ENCODE measurements around the gene CST8.
"Not testable (repeated sequence)": the region's sequence is repeated elsewhere in the genome, so short reads cannot be mapped to it uniquely, and the experiment has no call there.

Gene CST8

GRCh38 chr20:23452776-23453175, 38.1 kb upstream of the CST8 start, which contains the start of gene CST11:
Gene CST11 (minus strand): TSS chr20:23452876. CDS start chr20:23452811, 65 bp downstream.
- no peak within 1 kb of the TSS for H3K27ac ChIP-seq (ENCODE audit: low read length)
- no peaks in the 10 kb centered on the region for H3K9me3 ChIP-seq (ENCODE audit: control insufficient read depth, insufficient read depth, low read length)
- no peaks in the 10 kb centered on the region for H3K36me3 ChIP-seq (ENCODE audit: control insufficient read depth, insufficient read depth, low read length)
- no peaks in the 10 kb centered on the region for H3K4me1 ChIP-seq (ENCODE audit: control insufficient read depth, insufficient read depth, low read length)
- no peak for DNase-seq (ENCODE audit: low read depth, low spot score)
- whole genome bisulfite sequencing (ENCODE audit: insufficient coverage, insufficient read length): no CpG with 5 or more reads among the region's 4 CpGs
- no peak within 1 kb of the TSS for H3K4me3 ChIP-seq (ENCODE audit: low read length)
- H3K27me3 ChIP-seq (ENCODE audit: control insufficient read depth, insufficient read depth, low read length): no peaks in the 10 kb centered on the region

- DNase-seq (ENCODE audit: low read depth, low spot score): no peak
- H3K36me3 ChIP-seq (ENCODE audit: control insufficient read depth, insufficient read depth, low read length): no peaks in the 10 kb centered on the region
- no peaks in the 10 kb centered on the region for H3K9me3 ChIP-seq (ENCODE audit: control insufficient read depth, insufficient read depth, low read length)
- WGBS (ENCODE audit: insufficient coverage, insufficient read length): 100% methylated on average over 2 of the region's 15 CpGs
- H3K27me3 ChIP-seq (ENCODE audit: control insufficient read depth, insufficient read depth, low read length): no peaks in the 10 kb centered on the region
- H3K27ac ChIP-seq (ENCODE audit: low read length): no peak overlapping the region
- no peaks in the 10 kb centered on the region for H3K4me1 ChIP-seq (ENCODE audit: control insufficient read depth, insufficient read depth, low read length)
- H3K4me3 ChIP-seq (ENCODE audit: low read length): no peak overlapping the region
Measured at GRCh38 chr20:23453549-23454543, 37.1 kb upstream of the CST8 start.

- Histone ChIP-seq H3K4me1 (ENCODE audit: control insufficient read depth, insufficient read depth, low read length) (no peaks in the 10 kb centered on the region), H3K36me3 (ENCODE audit: control insufficient read depth, insufficient read depth, low read length) (no peaks in the 10 kb centered on the region), H3K27me3 (ENCODE audit: control insufficient read depth, insufficient read depth, low read length) (no peaks in the 10 kb centered on the region), H3K4me3 (ENCODE audit: low read length) (no peak overlapping the region), H3K9me3 (ENCODE audit: control insufficient read depth, insufficient read depth, low read length) (no peaks in the 10 kb centered on the region), H3K27ac (ENCODE audit: low read length) (no peak overlapping the region)
- no CpG with 5 or more reads among the region's 1 CpG for WGBS (ENCODE audit: insufficient coverage, insufficient read length)
- no peak for DNase-seq (ENCODE audit: low read depth, low spot score)
Measured at GRCh38 chr20:23454816-23455215, 36.1 kb upstream of the CST8 start.

- WGBS (ENCODE audit: insufficient coverage, insufficient read length): no CpG with 5 or more reads among the region's 7 CpGs
- H3K27me3 ChIP-seq (ENCODE audit: control insufficient read depth, insufficient read depth, low read length): no peaks in the 10 kb centered on the region
- H3K4me3 ChIP-seq (ENCODE audit: low read length): no peak overlapping the region
- DNase-seq (ENCODE audit: low read depth, low spot score): no peak
- H3K4me1 ChIP-seq (ENCODE audit: control insufficient read depth, insufficient read depth, low read length): no peaks in the 10 kb centered on the region
- no peaks in the 10 kb centered on the region for H3K36me3 ChIP-seq (ENCODE audit: control insufficient read depth, insufficient read depth, low read length)
- no peak overlapping the region for H3K27ac ChIP-seq (ENCODE audit: low read length)
- H3K9me3 ChIP-seq (ENCODE audit: control insufficient read depth, insufficient read depth, low read length): no peaks in the 10 kb centered on the region
Measured at GRCh38 chr20:23455639-23456038, 35.3 kb upstream of the CST8 start.

- H3K27me3 ChIP-seq (ENCODE audit: control insufficient read depth, insufficient read depth, low read length): no peaks in the 10 kb centered on the region
- H3K9me3 ChIP-seq (ENCODE audit: control insufficient read depth, insufficient read depth, low read length): no peaks in the 10 kb centered on the region
- whole genome bisulfite sequencing (ENCODE audit: insufficient coverage, insufficient read length): no CpG with 5 or more reads among the region's 3 CpGs
- no peak for DNase-seq (ENCODE audit: low read depth, low spot score)
- no peaks in the 10 kb centered on the region for H3K4me1 ChIP-seq (ENCODE audit: control insufficient read depth, insufficient read depth, low read length)
- no peak overlapping the region for H3K4me3 ChIP-seq (ENCODE audit: low read length)
- H3K36me3 ChIP-seq (ENCODE audit: control insufficient read depth, insufficient read depth, low read length): no peaks in the 10 kb centered on the region
- no peak overlapping the region for H3K27ac ChIP-seq (ENCODE audit: low read length)
Measured at GRCh38 chr20:23456409-23456808, 34.5 kb upstream of the CST8 start.

GRCh38 chr20:23456873-23457272, 34.0 kb upstream of the CST8 start:
- no peak for DNase-seq (ENCODE audit: low read depth, low spot score)
- Histone ChIP-seq H3K27ac (ENCODE audit: low read length) (no peak overlapping the region), H3K4me1 (ENCODE audit: control insufficient read depth, insufficient read depth, low read length) (no peaks in the 10 kb centered on the region), H3K27me3 (ENCODE audit: control insufficient read depth, insufficient read depth, low read length) (no peaks in the 10 kb centered on the region), H3K4me3 (ENCODE audit: low read length) (no peak overlapping the region), H3K9me3 (ENCODE audit: control insufficient read depth, insufficient read depth, low read length) (no peaks in the 10 kb centered on the region), H3K36me3 (ENCODE audit: control insufficient read depth, insufficient read depth, low read length) (no peaks in the 10 kb centered on the region)
- WGBS (ENCODE audit: insufficient coverage, insufficient read length): no CpG with 5 or more reads among the region's 7 CpGs

- no peaks in the 10 kb centered on the region for H3K27me3 ChIP-seq (ENCODE audit: control insufficient read depth, insufficient read depth, low read length)
- H3K4me3 ChIP-seq (ENCODE audit: low read length): no peak overlapping the region
Measured at GRCh38 chr20:23459461-23460150, 31.3 kb upstream of the CST8 start.

GRCh38 chr20:23461180-23461579, 29.7 kb upstream of the CST8 start:
- Histone ChIP-seq H3K4me3 (ENCODE audit: low read length) (no peak overlapping the region), H3K9me3 (ENCODE audit: control insufficient read depth, insufficient read depth, low read length) (0 out of 2 replicates have a peak, but pooled peaks cover 1% of the 10 kb centered on the region), H3K4me1 (ENCODE audit: control insufficient read depth, insufficient read depth, low read length) (no peaks in the 10 kb centered on the region), H3K27me3 (ENCODE audit: control insufficient read depth, insufficient read depth, low read length) (no peaks in the 10 kb centered on the region), H3K36me3 (ENCODE audit: control insufficient read depth, insufficient read depth, low read length) (no peaks in the 10 kb centered on the region), H3K27ac (ENCODE audit: low read length) (no peak overlapping the region)
- DNase-seq (ENCODE audit: low read depth, low spot score): no peak
- WGBS (ENCODE audit: insufficient coverage, insufficient read length): no CpG with 5 or more reads among the region's 1 CpG

More at GRCh38 chr20:23459461-23460150, 31.3 kb upstream of the CST8 start:
- Histone ChIP-seq H3K36me3 (ENCODE audit: control insufficient read depth, insufficient read depth, low read length) (no peaks in the 10 kb centered on the region), H3K27ac (ENCODE audit: low read length) (no peak overlapping the region), H3K4me1 (ENCODE audit: control insufficient read depth, insufficient read depth, low read length) (no peaks in the 10 kb centered on the region), H3K9me3 (ENCODE audit: control insufficient read depth, insufficient read depth, low read length) (no peaks in the 10 kb centered on the region)
- no peak for DNase-seq (ENCODE audit: low read depth, low spot score)
- WGBS (ENCODE audit: insufficient coverage, insufficient read length): no CpG with 5 or more reads among the region's 3 CpGs

GRCh38 chr20:23466961-23467360, 24.0 kb upstream of the CST8 start:
- no CpG with 5 or more reads among the region's 3 CpGs for WGBS (ENCODE audit: insufficient coverage, insufficient read length)
- not testable (repeated sequence) for H3K9me3 ChIP-seq (ENCODE audit: control insufficient read depth, insufficient read depth, low read length)

GRCh38 chr20:23472306-23472705, 18.6 kb upstream of the CST8 start:
- not testable (repeated sequence) for H3K4me3 ChIP-seq (ENCODE audit: low read length); H3K27me3 ChIP-seq (ENCODE audit: control insufficient read depth, insufficient read depth, low read length); DNase-seq (ENCODE audit: low read depth, low spot score); H3K27ac ChIP-seq (ENCODE audit: low read length); H3K4me1 ChIP-seq (ENCODE audit: control insufficient read depth, insufficient read depth, low read length); H3K9me3 ChIP-seq (ENCODE audit: control insufficient read depth, insufficient read depth, low read length); H3K36me3 ChIP-seq (ENCODE audit: control insufficient read depth, insufficient read depth, low read length)
- WGBS (ENCODE audit: insufficient coverage, insufficient read length): no CpG with 5 or more reads among the region's 5 CpGs

More at GRCh38 chr20:23466961-23467360, 24.0 kb upstream of the CST8 start:
- H3K27me3 ChIP-seq (ENCODE audit: control insufficient read depth, insufficient read depth, low read length); DNase-seq (ENCODE audit: low read depth, low spot score); H3K4me3 ChIP-seq (ENCODE audit: low read length); H3K27ac ChIP-seq (ENCODE audit: low read length); H3K36me3 ChIP-seq (ENCODE audit: control insufficient read depth, insufficient read depth, low read length); H3K4me1 ChIP-seq (ENCODE audit: control insufficient read depth, insufficient read depth, low read length): not testable (repeated sequence)

All from iPS DF 6.9 (cell line).